HG03469 (cell line): ENCODE data around the gene KCP.

Experiments
- ATAC-seq: cut with Tn5 transposase; IDR thresholded peaks from one replicate; pipeline ENCODE4 v1.9.1; 2021; ENCODE audit warnings: mild to moderate bottlenecking, moderate library complexity, moderate number of reproducible peaks; ENCODE audit not compliant: unreplicated experiment

KCP gene

DNA sequence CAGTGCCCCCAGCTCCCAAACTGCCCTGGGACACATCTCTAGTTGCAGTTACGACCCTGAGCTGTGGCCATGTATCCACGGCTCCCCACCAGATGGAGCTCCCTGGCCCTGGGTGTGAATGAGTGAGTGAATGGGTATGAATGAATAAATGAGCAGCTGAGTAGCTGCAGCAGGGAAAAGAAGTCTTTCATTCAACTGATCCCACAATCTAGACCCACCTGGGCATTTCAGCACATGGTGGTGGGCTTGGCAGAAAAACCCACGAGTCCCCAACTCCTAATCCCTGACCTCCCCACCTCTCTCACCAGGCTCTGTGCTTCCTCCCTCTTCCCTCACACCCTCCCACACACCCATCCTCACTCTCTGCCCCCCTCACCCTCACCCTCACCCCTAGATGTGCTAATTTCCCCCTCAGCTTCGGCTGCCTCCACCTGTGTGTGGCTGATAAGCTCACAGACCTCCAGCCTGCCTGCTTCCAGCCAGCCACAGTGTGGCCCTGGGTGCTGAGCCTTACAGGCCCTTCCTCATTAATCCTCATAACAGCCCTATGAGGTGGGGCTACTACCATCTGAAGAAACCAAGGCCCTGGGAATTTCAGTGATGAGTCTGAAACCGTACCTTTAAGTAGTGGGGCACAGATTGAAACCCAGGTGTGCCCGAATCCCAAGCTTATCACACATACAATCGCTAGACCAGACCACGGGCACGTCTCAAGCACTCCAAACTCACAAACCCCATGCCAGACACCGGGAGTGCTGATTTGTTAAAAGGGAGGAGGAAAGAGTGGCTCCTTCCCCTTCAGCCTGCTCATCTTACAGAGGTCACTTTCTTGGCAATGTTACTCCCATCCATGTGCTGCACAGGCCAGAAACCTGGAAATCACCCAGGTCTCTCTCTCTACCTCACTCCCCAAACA, 50.1 kb downstream of the KCP start:
- no peak for ATAC-seq

DNA sequence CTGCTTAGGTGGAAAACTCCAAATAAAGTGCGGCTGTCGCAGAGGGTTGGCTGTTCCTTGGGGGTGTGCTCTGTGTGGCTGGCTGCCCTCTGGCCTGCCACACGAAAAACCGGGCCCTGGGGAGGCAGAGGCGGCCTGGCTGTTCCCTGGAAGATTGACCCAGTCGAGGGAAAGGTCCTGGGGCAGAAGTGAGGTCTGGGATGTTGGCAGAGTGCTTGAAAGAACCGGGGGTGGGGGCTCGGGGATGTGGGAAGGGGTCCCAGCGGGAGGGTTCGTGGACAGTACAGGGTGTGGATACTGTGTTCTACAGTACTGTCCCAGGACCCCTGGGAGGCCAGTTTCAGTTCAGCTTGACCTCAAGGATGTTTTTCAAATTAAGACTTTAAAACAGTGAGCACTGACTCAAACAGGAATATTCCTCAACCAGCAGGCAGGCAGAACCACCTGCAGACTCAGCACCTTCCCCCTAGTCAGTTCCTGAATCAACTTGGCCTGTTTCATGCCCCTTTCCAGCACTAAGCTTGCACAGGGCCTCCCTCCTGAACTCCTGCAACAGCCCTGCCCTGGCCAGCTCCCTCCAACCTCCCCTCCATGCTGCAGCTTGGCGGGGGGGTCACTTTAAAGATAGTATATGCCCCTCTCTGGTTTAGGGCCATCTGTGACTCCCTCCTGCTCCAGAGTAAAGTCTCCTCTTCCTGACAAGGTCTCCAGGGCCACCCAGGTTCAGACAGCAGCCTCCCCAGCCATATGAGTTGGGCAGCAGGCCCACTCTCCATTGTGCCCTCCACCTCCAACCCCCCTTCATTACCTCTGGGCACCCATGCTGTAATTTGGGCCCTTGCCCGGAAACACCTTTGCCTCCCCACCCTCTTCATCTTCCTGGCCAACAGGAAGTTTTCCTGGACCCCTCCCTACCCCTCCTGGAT, 51.0 kb downstream of the KCP start:
- ATAC-seq: no peak

DNA sequence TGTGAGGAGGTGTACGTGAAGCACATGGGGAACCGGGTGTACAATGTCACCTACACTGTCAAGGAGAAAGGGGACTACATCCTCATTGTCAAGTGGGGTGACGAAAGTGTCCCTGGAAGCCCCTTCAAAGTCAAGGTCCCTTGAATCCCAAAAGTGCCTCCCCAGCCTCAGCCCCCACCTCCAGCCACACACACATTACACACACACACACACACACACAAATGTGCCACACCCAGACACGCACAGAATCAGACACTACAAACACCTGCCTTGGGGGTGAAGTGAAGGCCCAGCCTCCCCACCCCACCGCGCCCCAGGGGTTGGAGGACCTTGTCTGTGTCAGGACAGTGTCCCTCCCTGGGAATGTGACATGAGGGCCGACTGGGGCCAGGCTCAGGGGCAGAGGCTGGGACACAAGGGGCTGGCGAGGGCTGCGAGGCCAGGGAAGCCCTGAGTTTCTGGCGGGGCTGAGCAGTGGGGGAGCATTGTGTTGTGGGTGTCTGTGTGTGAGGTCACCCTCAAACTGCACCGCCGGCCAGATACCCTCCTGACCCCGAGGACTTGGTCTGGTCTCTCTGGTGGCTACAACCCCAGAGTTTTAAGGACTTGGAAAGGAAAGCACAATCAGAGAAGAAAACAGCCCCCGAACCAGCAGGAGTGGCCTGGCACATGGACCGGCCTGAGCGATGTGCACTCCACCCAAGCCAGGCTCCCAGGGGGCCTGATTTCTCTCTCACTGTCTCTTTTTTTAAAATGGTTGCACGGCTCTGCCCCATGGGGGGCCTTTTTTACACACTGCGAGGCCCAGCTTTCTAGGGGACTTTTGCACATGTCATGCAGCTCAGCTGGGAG, 51.9 kb downstream of the KCP start:
- ATAC-seq: no peak

DNA sequence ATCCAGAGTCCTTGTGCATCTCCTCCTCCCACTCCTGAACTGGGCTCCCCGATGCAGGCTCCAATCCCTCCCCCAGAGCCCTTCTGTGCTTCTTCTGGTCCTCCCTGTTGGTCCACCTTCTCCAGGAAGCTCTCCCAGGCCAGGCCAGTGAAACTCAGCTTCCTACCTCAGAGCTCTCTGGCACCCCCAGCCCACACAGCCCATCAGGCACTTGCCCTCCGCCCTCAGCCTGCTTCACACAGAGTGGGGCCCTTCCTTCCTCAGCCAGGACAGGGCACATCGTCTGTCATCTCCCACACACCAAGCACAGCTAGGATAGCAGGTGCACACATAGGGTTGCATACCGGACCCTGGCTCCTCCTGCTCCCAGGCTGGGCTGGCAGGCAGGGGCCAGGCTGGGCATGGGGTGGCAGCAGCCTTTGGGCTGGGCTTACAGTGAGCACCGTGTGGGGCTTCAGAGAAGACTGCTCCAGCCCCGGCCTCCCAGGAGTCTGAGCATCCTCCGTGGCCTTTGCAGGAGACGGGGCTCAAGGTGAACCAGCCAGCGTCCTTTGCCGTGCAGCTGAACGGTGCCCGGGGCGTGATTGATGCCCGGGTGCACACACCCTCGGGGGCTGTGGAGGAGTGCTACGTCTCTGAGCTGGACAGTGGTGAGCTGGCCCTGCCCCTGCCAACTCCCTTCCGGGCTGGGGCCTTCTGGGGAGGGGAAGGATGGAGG, 54.3 kb downstream of the KCP start:
- ATAC-seq: no peak

DNA sequence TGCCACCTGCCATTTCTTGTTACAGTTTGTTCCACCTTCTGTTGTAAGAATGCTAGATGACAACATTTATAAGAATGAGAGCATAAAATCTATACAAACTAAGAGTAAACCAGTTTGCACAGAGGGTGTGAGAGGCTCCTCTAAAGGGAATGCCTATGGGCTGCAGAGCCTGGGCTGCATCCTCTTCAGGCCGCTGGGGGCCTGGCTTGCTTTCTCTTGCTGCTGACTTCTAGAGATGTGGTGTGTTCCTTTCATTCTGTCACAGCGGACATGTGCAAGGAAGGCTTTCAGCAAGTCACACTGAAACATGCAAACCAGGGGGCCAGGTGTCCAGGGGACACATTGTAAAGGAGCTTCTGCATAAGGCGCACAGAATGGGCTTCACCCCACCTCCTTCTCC, 55.0 kb downstream of the KCP start:
- ATAC-seq: no peak

DNA sequence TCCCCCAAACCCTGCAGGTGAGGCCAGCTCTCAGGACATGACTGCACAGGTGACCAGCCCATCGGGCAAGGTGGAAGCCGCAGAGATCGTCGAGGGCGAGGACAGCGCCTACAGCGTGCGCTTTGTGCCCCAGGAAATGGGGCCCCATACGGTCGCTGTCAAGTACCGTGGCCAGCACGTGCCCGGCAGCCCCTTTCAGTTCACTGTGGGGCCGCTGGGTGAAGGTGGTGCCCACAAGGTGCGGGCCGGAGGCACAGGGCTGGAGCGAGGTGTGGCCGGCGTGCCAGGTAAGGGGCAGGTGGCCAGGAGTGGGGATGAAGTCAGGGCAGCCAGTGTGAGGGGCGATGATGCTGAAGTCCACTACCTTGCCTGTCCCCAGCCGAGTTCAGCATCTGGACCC, 56.1 kb downstream of the KCP start:
- ATAC-seq: no peak

DNA sequence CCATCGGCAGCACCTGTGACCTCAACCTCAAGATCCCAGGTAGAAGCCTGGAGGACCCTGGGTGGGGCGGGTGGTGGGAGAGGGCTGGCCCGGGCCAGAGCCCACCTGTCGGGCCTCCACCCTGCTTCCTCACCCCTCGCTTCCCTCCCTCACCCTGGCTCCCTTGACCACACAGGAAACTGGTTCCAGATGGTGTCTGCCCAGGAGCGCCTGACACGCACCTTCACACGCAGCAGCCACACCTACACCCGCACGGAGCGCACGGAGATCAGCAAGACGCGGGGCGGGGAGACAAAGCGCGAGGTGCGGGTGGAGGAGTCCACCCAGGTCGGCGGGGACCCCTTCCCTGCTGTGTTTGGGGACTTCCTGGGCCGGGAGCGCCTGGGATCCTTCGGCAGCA, 56.7 kb downstream of the KCP start:
- no peak for ATAC-seq

DNA sequence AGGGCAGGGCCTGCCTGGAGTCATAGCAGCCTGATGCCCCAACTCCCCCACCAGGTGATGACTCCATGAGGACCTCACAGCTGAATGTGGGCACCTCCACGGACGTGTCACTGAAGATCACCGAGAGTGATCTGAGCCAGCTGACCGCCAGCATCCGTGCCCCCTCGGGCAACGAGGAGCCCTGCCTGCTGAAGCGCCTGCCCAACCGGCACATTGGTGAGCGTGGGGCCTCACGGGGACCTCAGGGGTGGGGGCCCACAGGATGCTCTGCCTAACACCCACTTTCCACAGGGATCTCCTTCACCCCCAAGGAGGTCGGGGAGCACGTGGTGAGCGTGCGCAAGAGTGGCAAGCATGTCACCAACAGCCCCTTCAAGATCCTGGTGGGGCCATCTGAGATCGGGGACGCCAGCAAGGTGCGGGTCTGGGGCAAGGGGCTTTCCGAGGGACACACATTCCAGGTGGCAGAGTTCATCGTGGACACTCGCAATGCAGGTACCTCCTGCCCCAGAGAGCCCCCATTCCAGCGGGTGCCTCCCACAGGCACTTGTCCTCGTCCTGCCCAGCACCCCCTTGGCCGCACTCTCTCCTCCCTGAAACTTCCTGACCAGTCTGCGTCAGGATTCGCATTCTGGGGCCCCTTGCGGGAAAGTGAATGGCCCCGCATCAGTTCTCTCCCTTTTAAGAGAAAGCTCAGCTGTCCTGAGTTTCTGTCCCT, 57.8 kb downstream of the KCP start:
- ATAC-seq: no peak

DNA sequence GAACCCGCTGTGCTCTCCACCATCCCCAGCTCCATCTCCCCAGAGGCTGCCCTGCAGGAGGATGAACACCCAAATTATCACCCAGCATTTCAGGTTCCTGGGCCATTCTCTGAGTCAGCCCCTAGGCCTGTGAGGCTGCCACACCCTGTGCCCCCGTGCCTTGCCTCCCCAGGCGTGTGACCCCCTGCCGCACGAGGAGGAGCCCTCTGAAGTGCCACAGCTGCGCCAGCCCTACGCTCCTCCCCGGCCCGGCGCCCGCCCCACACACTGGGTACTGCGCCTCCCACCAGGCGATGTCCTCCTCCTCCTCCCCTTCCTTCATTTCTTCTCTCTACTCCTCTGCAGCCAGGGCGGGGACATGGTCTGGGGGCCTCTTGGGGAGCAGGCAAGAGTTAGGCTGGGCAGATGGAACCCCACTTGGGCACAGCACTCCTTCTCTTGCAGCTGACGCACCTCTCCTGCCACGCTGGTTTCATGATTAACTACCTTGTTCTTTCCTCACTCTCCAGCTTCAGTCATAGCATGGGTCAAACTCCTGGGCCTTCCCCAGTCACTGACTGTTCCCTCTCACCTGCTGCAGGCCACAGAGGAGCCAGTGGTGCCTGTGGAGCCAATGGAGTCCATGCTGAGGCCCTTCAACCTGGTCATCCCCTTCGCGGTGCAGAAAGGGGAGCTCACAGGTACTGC, 60.6 kb downstream of the KCP start:
- ATAC-seq: no peak

DNA sequence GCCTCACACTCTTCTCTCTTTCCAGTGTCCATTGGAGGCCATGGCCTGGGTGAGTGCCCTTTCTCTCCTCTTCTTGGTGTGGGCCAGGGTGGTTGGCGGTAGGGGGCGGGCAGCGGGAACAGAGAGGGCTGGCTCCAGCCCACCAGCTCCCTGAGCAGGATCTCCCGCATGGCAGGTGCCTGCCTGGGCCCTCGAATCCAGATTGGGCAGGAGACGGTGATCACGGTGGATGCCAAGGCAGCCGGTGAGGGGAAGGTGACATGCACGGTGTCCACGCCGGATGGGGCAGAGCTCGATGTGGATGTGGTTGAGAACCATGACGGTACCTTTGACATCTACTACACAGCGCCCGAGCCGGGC, 61.4 kb downstream of the KCP start:
- no peak for ATAC-seq

DNA sequence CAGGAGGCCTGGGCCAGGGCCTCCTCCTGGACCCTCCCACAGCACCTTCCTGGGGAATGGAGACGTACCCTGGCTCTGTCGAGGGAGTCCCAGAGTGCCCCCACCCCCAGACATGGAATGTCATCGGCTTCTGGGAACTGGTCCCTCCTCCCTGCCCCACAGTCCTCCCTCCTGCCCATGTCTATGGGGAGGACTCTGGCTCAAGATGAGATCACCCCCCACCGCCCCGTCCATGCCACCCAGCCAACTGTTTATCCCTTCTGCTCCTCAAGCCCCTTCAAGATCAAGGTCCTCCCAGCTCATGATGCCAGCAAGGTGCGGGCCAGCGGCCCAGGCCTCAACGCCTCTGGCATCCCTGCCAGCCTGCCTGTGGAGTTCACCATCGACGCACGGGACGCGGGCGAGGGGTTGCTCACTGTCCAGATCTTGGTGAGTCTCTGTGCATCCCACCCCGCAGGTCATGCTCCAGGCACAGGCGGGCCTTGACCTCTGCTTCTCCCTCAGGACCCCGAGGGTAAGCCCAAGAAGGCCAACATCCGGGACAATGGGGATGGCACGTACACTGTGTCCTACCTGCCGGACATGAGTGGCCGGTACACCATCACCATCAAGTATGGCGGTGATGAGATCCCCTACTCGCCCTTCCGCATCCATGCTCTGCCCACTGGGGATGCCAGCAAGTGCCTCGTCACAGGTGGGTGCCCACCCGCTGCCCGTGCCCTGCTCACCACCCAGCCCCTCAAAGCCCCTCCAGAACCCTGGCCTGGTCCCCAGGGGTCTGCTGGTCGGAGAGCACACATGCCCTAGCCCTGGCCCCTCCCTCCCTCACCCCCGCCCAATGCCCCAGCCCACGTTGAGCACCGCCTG, 62.0 kb downstream of the KCP start:
- ATAC-seq: no peak

DNA sequence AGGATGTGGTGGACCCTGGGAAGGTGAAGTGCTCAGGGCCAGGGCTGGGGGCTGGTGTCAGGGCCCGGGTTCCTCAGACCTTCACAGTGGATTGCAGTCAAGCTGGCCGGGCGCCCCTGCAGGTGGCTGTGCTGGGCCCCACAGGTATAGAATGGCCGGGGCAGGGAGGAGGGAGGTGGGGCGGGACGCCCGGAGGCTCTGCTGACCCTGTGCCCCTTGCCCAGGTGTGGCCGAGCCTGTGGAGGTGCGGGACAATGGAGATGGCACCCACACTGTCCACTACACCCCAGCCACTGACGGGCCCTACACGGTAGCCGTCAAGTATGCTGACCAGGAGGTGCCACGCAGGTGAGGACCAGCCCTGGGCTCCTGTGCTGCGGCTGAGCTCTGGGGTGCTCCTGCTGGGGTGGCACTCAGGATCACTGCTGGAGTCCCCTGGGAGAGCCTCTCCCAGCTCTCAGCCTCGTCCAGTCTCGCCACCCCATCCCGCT, 62.7 kb downstream of the KCP start:
- no peak for ATAC-seq

DNA sequence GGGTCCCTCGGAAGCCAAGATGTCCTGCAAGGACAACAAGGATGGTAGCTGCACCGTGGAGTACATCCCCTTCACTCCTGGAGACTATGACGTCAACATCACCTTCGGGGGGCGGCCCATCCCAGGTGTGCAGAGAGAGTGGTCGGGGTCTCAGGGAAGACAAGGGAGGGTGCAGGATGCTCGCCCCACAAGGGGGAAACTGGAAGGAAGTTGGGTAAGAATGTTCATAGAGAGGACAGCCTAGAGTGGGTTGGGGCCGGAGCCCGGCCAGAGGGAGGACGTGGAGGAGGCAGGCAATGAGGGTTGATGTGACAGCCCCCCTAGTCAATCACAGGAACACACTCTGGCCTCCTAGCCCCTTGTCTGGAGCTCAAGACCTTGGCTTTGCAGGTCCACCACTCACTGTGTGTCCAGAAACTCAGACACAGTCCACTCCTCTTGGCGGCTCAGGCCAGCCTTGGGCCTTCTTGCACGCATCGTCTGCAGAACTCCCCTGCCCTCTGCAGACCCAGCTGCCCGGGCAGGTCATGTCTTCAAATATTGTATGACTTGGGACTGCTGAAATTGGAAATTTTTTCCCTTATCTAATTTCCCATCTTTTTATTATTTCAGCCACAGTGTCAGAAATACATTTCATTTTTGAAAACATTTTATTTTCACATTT, 63.6 kb downstream of the KCP start:
- no peak for ATAC-seq

DNA sequence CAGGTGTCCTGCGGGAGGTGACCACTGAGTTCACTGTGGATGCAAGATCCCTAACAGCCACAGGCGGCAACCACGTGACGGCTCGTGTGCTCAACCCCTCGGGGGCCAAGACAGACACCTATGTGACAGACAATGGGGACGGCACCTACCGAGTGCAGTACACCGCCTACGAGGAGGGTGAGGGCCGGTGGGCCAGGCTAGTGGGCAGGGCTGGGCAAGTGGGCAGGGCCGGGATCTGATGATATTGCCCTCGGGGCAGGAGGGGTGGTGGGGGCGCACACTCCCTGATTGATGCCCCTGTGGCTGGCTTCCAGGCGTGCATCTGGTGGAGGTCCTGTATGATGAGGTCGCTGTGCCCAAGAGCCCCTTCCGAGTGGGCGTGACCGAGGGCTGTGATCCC, 64.5 kb downstream of the KCP start:
- no peak for ATAC-seq

DNA sequence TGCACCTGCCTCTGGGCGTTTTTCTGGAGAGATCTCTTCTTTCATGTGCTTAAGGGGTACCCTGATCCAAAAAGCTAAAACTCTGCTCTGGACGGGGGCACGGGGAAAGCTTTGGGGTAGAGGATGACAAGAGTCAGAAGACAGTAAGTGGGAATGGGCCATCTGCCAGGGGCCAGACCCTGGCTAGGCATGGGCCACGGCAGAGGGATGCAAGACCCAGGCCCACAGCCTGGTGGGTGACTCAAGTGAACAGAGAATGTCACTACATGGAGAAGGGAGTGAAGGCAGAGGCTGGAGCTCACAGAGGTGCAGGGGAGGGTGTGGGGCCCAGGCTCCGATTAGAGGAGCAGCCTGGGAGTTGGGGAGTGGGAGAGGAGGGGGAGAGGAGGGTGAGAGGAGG, 65.0 kb downstream of the KCP start:
- no peak for ATAC-seq

DNA sequence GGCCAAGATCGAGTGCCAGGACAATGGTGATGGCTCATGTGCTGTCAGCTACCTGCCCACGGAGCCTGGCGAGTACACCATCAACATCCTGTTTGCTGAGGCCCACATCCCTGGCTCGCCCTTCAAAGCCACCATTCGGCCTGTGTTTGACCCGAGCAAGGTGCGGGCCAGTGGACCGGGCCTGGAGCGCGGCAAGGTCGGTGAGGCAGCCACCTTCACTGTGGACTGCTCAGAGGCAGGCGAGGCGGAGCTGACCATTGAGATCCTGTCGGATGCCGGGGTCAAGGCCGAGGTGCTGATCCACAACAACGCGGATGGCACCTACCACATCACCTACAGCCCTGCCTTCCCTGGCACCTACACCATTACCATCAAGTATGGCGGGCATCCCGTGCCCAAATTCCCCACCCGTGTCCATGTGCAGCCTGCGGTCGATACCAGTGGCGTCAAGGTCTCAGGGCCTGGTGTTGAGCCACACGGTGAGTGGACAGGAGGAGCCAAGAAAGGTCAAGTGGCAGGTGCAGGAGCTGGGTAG, 65.7 kb downstream of the KCP start:
- ATAC-seq: no peak

DNA sequence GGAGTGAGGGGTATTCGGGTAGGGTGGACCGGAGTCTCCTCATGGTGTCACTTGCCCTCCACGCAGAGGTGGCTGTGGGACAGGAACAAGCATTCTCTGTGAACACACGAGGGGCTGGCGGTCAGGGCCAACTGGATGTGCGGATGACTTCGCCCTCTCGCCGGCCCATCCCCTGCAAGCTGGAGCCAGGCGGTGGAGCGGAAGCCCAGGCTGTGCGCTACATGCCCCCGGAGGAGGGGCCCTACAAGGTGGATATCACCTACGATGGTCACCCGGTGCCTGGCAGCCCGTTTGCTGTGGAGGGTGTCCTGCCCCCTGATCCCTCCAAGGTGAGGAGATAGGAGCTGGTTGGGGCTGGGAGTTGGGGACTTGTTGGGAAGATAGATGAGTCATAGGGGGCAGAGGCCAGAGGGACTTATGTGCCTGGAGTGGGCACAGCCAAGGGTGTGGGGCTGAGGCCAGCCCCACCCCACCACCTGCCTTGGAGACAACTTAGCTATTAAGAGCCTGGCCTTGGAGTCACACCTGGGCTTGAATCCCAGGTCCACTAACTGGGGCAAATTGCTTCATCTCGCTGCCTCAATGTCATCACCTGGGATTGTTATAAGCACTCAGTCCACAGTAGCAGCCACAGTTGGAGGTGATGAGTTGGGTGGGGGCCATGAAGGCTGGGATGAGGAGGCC, 66.4 kb downstream of the KCP start:
- no peak for ATAC-seq
